Neural cell (in vitro differentiated cells): ENCODE measurements around the gene RPS6KA1. TPM values are rescaled to one million over a fixed set of nuclear protein-coding genes. Genes with fewer than 3 reads are reported as not detected.
A peak's percentile ranks its signal among the peaks of the same experiment; 100 is the strongest.

Source experiments
- H2AFZ ChIP-seq: fragments of 200-600, 300-800 bp; sonication (generic), shearing (Covaris generic); 2 replicates; pipeline ENCODE4 v1.6.0; 2014; ENCODE audit warnings: low read depth, mild to moderate bottlenecking, antibody characterized with exemption, low read length, moderate library complexity
- H3F3A ChIP-seq: fragments of 200-600 bp; shearing (Covaris generic); 2 replicates; pipeline ENCODE4 v1.6.1; 2016; ENCODE audit warnings: mild to moderate bottlenecking, moderate library complexity, mixed read lengths, antibody characterized with exemption, low read length; ENCODE audit not compliant: insufficient read depth, poor library complexity, severe bottlenecking
- H3K27ac ChIP-seq: fragments of 200-600, 300-800 bp; sonication (generic), shearing (Covaris generic); 2 replicates; pipeline ENCODE4 v1.5.1; 2014; ENCODE audit warnings: mild to moderate bottlenecking, low read length, moderate library complexity
- H3K27me3 ChIP-seq: fragments of 300-800, 200-600 bp; sonication (generic), shearing (Covaris generic); 2 replicates; pipeline ENCODE4 v1.6.0; 2014; ENCODE audit warnings: mild to moderate bottlenecking, low read depth, low read length, moderate library complexity; ENCODE audit not compliant: insufficient read depth
- H3K36me3 ChIP-seq: fragments of 300-800, 200-600 bp; sonication (generic), shearing (Covaris generic); 2 replicates; pipeline ENCODE4 v1.5.1; 2014; ENCODE audit warnings: mild to moderate bottlenecking, antibody characterized with exemption, low read length, moderate library complexity; ENCODE audit not compliant: insufficient read depth
- H3K4me2 ChIP-seq: fragments of 300-800, 200-600 bp; sonication (generic), shearing (Covaris generic); 2 replicates; pipeline ENCODE4 v1.6.0; 2014; ENCODE audit warnings: mild to moderate bottlenecking, low read length
- H3K4me3 ChIP-seq: fragments of 300-800, 200-600 bp; sonication (generic), shearing (Covaris generic); 2 replicates; pipeline ENCODE4 v1.5.1; 2014; ENCODE audit warnings: mild to moderate bottlenecking, low read length, moderate library complexity
- H3K79me2 ChIP-seq: fragments of 200-600 bp; shearing (Covaris generic); replicated peaks from 2 replicates; pipeline ENCODE4 v1.6.0; 2014; ENCODE audit warnings: mild to moderate bottlenecking, low read length, moderate library complexity; ENCODE audit not compliant: insufficient read depth
- H3K9ac ChIP-seq: fragments of 300-800, 200-600 bp; sonication (generic), shearing (Covaris generic); 2 replicates; pipeline ENCODE4 v1.6.1; 2016; ENCODE audit warnings: mild to moderate bottlenecking, low read length, mixed read lengths
- H3K9me2 ChIP-seq: fragments of 200-600 bp; shearing (Covaris generic); 2 replicates; pipeline ENCODE4 v1.6.1; 2016; ENCODE audit warnings: mild to moderate bottlenecking, low read length, mixed read lengths; ENCODE audit not compliant: insufficient read depth
- H3K9me3 ChIP-seq: fragments of 200-600, 300-800 bp; sonication (generic), shearing (Covaris generic); 2 replicates; pipeline ENCODE4 v1.6.1; 2016; ENCODE audit warnings: mild to moderate bottlenecking, mixed run types, low read length, moderate library complexity, mixed read lengths
- H4K20me1 ChIP-seq: fragments of 200-600 bp; shearing (Covaris generic); 2 replicates; pipeline ENCODE4 v1.6.1; 2016; ENCODE audit warnings: mild to moderate bottlenecking, mixed run types; ENCODE audit not compliant: insufficient read depth
- CTCF ChIP-seq: fragments of 450-650 bp; IDR thresholded peaks from 2 replicates; pipeline ENCODE4 v1.5.1; 2014; ENCODE audit warnings: antibody characterized with exemption, mild to moderate bottlenecking, moderate library complexity; ENCODE audit not compliant: poor library complexity, severe bottlenecking
- EP300 ChIP-seq: fragments of 450-650 bp; conservative IDR thresholded peaks from 2 replicates; pipeline ENCODE4 v1.6.1; 2014; ENCODE audit warnings: antibody characterized with exemption, mild to moderate bottlenecking, moderate library complexity; ENCODE audit not compliant: poor library complexity, severe bottlenecking
- EZH2 ChIP-seq: fragments of 200-600, 300-800 bp; shearing (Covaris generic), sonication (generic); IDR thresholded peaks from 2 replicates; pipeline ENCODE4 v1.6.1; 2014; ENCODE audit warnings: antibody characterized with exemption, low read length, borderline replicate concordance, mild to moderate bottlenecking; ENCODE audit not compliant: insufficient read depth, poor library complexity, severe bottlenecking
- MXI1 ChIP-seq: fragments of 450-650 bp; conservative IDR thresholded peaks from 2 replicates; pipeline ENCODE4 v1.6.1; 2014; ENCODE audit warnings: antibody characterized with exemption, mild to moderate bottlenecking; ENCODE audit not compliant: poor library complexity, severe bottlenecking
- POLR2AphosphoS5 ChIP-seq: IDR thresholded peaks from 2 replicates; pipeline ENCODE4 v1.6.1; 2012
- RAD21 ChIP-seq: fragments of 450-650 bp; conservative IDR thresholded peaks from 2 replicates; pipeline ENCODE4 v1.6.1; 2014; ENCODE audit warnings: antibody characterized with exemption, mild to moderate bottlenecking, moderate library complexity
- SMC3 ChIP-seq: fragments of 450-650 bp; conservative IDR thresholded peaks from 2 replicates; pipeline ENCODE4 v1.6.1; 2014; ENCODE audit warnings: antibody characterized with exemption, mild to moderate bottlenecking, moderate library complexity; ENCODE audit not compliant: poor library complexity
- TAF1 ChIP-seq: IDR thresholded peaks from 2 replicates; pipeline ENCODE4 v1.6.1; 2012; ENCODE audit warnings: low read depth
- polyA plus RNA-seq: library from polyadenylated mRNA; depleted of rRNA; stranded (reverse); fragments of >200 nt; gene quantifications from 2 replicates; pipeline ENCODE4 v1.2.3, GENCODE V29; 2014
- TF ChIP-seq, protein P1 (sequence below): IDR thresholded peaks from 2 replicates; pipeline ENCODE4 v1.6.1; 2012; ENCODE audit warnings: borderline replicate concordance

RPS6KA1 gene
- polyA plus RNA-seq, 1 donor from 2014 or later = 4.9 TPM

GRCh38 chr1:26597629-26598039 is 68.1 kb downstream of the RPS6KA1 start:
- Histone ChIP-seq H3K4me2 (no peak overlapping the region), H2AFZ (no peak overlapping the region), H4K20me1 (no peaks in the 10 kb centered on the region), H3K9ac (no peak overlapping the region), H3K9me3 (no peaks in the 10 kb centered on the region), H3K4me3 (no peak overlapping the region), H3K9me2 (no peaks in the 10 kb centered on the region), H3K27me3 (no peaks in the 10 kb centered on the region), H3F3A (no peaks in the 10 kb centered on the region), H3K36me3 (no peaks in the 10 kb centered on the region), H3K79me2 (no peaks in the 10 kb centered on the region), H3K27ac (no peak overlapping the region)
- TF ChIP-seq SMC3 = peak; percentile 70
- TF ChIP-seq POLR2AphosphoS5 = no peak
- TF ChIP-seq CTCF = peak; percentile 66
- no peak for TF ChIP-seq EZH2
- TF ChIP-seq, protein P1, sequence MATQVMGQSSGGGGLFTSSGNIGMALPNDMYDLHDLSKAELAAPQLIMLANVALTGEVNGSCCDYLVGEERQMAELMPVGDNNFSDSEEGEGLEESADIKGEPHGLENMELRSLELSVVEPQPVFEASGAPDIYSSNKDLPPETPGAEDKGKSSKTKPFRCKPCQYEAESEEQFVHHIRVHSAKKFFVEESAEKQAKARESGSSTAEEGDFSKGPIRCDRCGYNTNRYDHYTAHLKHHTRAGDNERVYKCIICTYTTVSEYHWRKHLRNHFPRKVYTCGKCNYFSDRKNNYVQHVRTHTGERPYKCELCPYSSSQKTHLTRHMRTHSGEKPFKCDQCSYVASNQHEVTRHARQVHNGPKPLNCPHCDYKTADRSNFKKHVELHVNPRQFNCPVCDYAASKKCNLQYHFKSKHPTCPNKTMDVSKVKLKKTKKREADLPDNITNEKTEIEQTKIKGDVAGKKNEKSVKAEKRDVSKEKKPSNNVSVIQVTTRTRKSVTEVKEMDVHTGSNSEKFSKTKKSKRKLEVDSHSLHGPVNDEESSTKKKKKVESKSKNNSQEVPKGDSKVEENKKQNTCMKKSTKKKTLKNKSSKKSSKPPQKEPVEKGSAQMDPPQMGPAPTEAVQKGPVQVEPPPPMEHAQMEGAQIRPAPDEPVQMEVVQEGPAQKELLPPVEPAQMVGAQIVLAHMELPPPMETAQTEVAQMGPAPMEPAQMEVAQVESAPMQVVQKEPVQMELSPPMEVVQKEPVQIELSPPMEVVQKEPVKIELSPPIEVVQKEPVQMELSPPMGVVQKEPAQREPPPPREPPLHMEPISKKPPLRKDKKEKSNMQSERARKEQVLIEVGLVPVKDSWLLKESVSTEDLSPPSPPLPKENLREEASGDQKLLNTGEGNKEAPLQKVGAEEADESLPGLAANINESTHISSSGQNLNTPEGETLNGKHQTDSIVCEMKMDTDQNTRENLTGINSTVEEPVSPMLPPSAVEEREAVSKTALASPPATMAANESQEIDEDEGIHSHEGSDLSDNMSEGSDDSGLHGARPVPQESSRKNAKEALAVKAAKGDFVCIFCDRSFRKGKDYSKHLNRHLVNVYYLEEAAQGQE = no peak
- peak; percentile 58 for TF ChIP-seq RAD21

DNA sequence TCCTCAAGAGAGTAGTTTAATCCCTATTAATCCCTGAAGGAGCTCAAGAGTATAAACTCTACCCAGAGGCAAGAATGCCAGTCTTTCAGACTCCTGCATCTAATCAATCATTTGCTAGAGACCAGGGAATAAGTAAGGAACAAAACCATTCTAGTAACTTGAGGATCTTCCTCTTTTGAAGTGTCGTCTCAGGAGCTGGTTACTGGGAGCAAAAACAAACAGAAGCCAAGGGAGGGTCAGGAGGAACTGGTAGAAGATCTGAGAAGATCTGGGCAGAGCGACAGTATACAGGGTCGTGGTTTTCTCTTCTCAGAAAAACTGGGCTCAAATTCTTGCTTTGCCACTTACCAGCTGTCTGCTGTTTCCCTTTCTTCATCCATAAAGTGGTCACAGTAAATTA is 69.3 kb downstream of the RPS6KA1 start:
- no peak overlapping the region for H2AFZ ChIP-seq
- TF ChIP-seq EP300 = no peak
- TF ChIP-seq CTCF = no peak
- TF ChIP-seq TAF1 = no peak
- no peak for TF ChIP-seq RAD21
- TF ChIP-seq SMC3 = no peak
- no peak for TF ChIP-seq EZH2
- TF ChIP-seq, protein P1 = no peak
- no peak for TF ChIP-seq MXI1
- TF ChIP-seq POLR2AphosphoS5 = no peak
- no peaks in the 10 kb centered on the region for H3K79me2 ChIP-seq
- H3K9me2 ChIP-seq = no peaks in the 10 kb centered on the region
- no peak overlapping the region for H3K27ac ChIP-seq
- H3K4me3 ChIP-seq = no peak overlapping the region
- no peaks in the 10 kb centered on the region for H3K9me3 ChIP-seq
- no peaks in the 10 kb centered on the region for H3K36me3 ChIP-seq
- H4K20me1 ChIP-seq = no peaks in the 10 kb centered on the region
- H3F3A ChIP-seq = no peaks in the 10 kb centered on the region
- H3K27me3 ChIP-seq = no peaks in the 10 kb centered on the region
- H3K9ac ChIP-seq = no peak overlapping the region
- no peak overlapping the region for H3K4me2 ChIP-seq
